Measurements from ENCODE around the gene SYT11. TPM values are rescaled to one million over a fixed set of nuclear protein-coding genes. Genes with fewer than 3 reads are reported as not detected.

The SYT11 gene
- total RNA-seq, 1 donor from 2014 or later: 6.3 TPM

- H3K27me3 Mint-ChIP-seq (ENCODE audit: insufficient read depth, low read depth): no peaks in the 10 kb centered on the region
- TF ChIP-seq EZH2phosphoT487 (IDR thresholded peaks at IDR 0.05) (no peak), EZH2 (IDR thresholded peaks at IDR 0.05) (no peak), CTCF (IDR thresholded peaks at IDR 0.05) (no peak)
- no peaks in the 10 kb centered on the region for H4K20me1 ChIP-seq (ENCODE audit: low read depth)
- H3K27me3 ChIP-seq: no peaks in the 10 kb centered on the region
- no peaks in the 10 kb centered on the region for H3K4me1 Mint-ChIP-seq
- H2AFZ ChIP-seq (replicated peaks): no peak overlapping the region
- H3K9me3 Mint-ChIP-seq: no peaks in the 10 kb centered on the region
- no peak overlapping the region for H3K9ac ChIP-seq
- no peaks in the 10 kb centered on the region for H3F3A ChIP-seq (ENCODE audit: low read depth)
- H3K27ac ChIP-seq: peak overlapping the region; percentile 31
- no peak overlapping the region for H3K4me2 ChIP-seq
- H3K4me1 ChIP-seq: peaks cover 7% of the 10 kb centered on the region
- H3K9me3 ChIP-seq (ENCODE audit: low read depth): no peaks in the 10 kb centered on the region
- no peak overlapping the region for H3K4me3 ChIP-seq
- H3K79me2 ChIP-seq (ENCODE audit: low read depth): no peaks in the 10 kb centered on the region
- peaks cover 21% of the 10 kb centered on the region for H3K36me3 ChIP-seq
- no peak overlapping the region for H3K27ac Mint-ChIP-seq
- no peak for DNase-seq (ENCODE audit: low spot score)
- peaks cover 37% of the 10 kb centered on the region for H3K36me3 Mint-ChIP-seq
- H3K4me3 Mint-ChIP-seq: no peak overlapping the region
These were observed 43.0 kb upstream of the SYT11 start for GRCh38 chr1:155816351-155816750.

GRCh38 chr1:155827450-155827849 is 31.9 kb upstream of the SYT11 start:
- Mint-ChIP-seq H3K27me3 (ENCODE audit: insufficient read depth, low read depth) (no peaks in the 10 kb centered on the region), H3K9me3 (no peaks in the 10 kb centered on the region), H3K27ac (peak overlapping the region; percentile 40), H3K4me1 (peaks cover 10% of the 10 kb centered on the region), H3K36me3 (peaks cover 21% of the 10 kb centered on the region), H3K4me3 (peak overlapping the region; percentile 12)
- Histone ChIP-seq H3K4me3 (no peak overlapping the region), H3K27me3 (no peaks in the 10 kb centered on the region), H3F3A (ENCODE audit: low read depth) (no peaks in the 10 kb centered on the region), H3K9me3 (ENCODE audit: low read depth) (no peaks in the 10 kb centered on the region), H3K4me2 (no peak overlapping the region), H3K79me2 (ENCODE audit: low read depth) (peaks cover 28% of the 10 kb centered on the region), H3K27ac (no peak overlapping the region), H3K4me1 (no peaks in the 10 kb centered on the region), H3K36me3 (peaks cover 7% of the 10 kb centered on the region), H4K20me1 (ENCODE audit: low read depth) (peaks cover 5% of the 10 kb centered on the region), H2AFZ (replicated peaks) (no peak overlapping the region), H3K9ac (no peak overlapping the region)
- TF ChIP-seq CTCF (IDR thresholded peaks at IDR 0.05) (no peak), EZH2phosphoT487 (IDR thresholded peaks at IDR 0.05) (no peak), EZH2 (IDR thresholded peaks at IDR 0.05) (no peak)
- DNase-seq (ENCODE audit: low spot score): no peak

- DNase-seq (ENCODE audit: low spot score): no peak
- Histone ChIP-seq H4K20me1 (ENCODE audit: low read depth) (no peaks in the 10 kb centered on the region), H3F3A (ENCODE audit: low read depth) (peaks cover 21% of the 10 kb centered on the region), H3K79me2 (ENCODE audit: low read depth) (peaks cover 52% of the 10 kb centered on the region), H3K27me3 (no peaks in the 10 kb centered on the region), H3K9ac (no peak overlapping the region), H3K4me1 (no peaks in the 10 kb centered on the region), H3K4me3 (no peak overlapping the region), H3K9me3 (ENCODE audit: low read depth) (no peaks in the 10 kb centered on the region), H2AFZ (replicated peaks) (no peak overlapping the region), H3K27ac (no peak overlapping the region), H3K4me2 (no peak overlapping the region), H3K36me3 (no peaks in the 10 kb centered on the region)
- Mint-ChIP-seq H3K4me3 (no peak overlapping the region), H3K27ac (no peak overlapping the region), H3K27me3 (ENCODE audit: insufficient read depth, low read depth) (peaks cover 4% of the 10 kb centered on the region), H3K4me1 (peaks cover 38% of the 10 kb centered on the region), H3K36me3 (peaks cover 19% of the 10 kb centered on the region), H3K9me3 (no peaks in the 10 kb centered on the region)
- TF ChIP-seq CTCF (IDR thresholded peaks at IDR 0.05) (no peak), EZH2 (IDR thresholded peaks at IDR 0.05) (no peak), EZH2phosphoT487 (IDR thresholded peaks at IDR 0.05) (no peak)
These were observed 27.9 kb upstream of the SYT11 start for GRCh38 chr1:155831279-155831976.

All from neural progenitor cell (in vitro differentiated cells).